ENCODE data around the gene SULT1A2. TPM values are rescaled to one million over a fixed set of nuclear protein-coding genes. Genes with fewer than 3 reads are reported as not detected.
"Not testable (repeated sequence)": the region's sequence is repeated elsewhere in the genome, so short reads cannot be mapped to it uniquely, and the experiment has no call there.

The SULT1A2 gene
- total and polyA plus RNA-seq, 7 donors: 0.09 to 1.5 (median 0.34) TPM; not detected in 2

- Histone ChIP-seq H3K27ac (no peak overlapping the region), H3K9me3 (no peaks in the 10 kb centered on the region), H3K4me1 (peaks cover 10% of the 10 kb centered on the region), H3K4me3 (peak overlapping the region; percentile 52), H3K27me3 (ENCODE audit: insufficient read depth in 3 of 3, low read length in 2 of 3) (no peaks in the 10 kb centered on the region), H3K36me3 (ENCODE audit: insufficient read depth in 1 of 2, low read depth in 1 of 2) (peaks cover 0 to 9% of the 10 kb centered on the region in 2 donors)
- DNase-seq (no peak), ATAC-seq (no peak)
- intact Hi-C loops (cut with DNase I): no loop called here
- 81 to 82% (median 82%) methylated on average over 10 of the region's 10 CpGs for WGBS, 3 donors
- no peak for TF ChIP-seq CTCF (IDR thresholded peaks at IDR 0.05)
These were observed 13.8 kb upstream of the SULT1A2 start for GRCh38 chr16:28610595-28611191.

GRCh38 chr16:28609631-28610594, 13.1 kb upstream of the SULT1A2 start, which contains the start of gene SULT1A1:
TSS of gene SULT1A1 (minus strand) at chr16:28610044. CDS start at chr16:28608855, 1,189 bp downstream.
- intact Hi-C loops (cut with DNase I): loop anchor here in 1 of 2 donors (5.0 kb wide), 1 partner anchor 38 kb away; no protein-coding TSS in a partner anchor
- 20 to 31% (median 27%) methylated on average over 11 of the region's 11 CpGs for WGBS, 3 donors
- no peak within 1 kb of the TSS for H3K27ac ChIP-seq

GRCh38 chr16:28608867-28609596, 12.2 kb upstream of the SULT1A2 start:
- peak in 2 of 4 donors; percentile 3 to 39 for ATAC-seq
- 76 to 78% (median 76%) methylated on average over 10 to 11 of the region's 11 CpGs for WGBS, 3 donors

More at GRCh38 chr16:28609631-28610594, 13.1 kb upstream of the SULT1A2 start, which contains the start of gene SULT1A1:
- H3K4me1 ChIP-seq: peaks cover 10% of the 10 kb centered on the region
- DNase-seq (peak; percentile 41 to 79), ATAC-seq (peak; percentile 55 to 78 (median 60))
- peak within 1 kb of the TSS; percentile 52 for H3K4me3 ChIP-seq
- H3K27me3 ChIP-seq (ENCODE audit: insufficient read depth in 3 of 3, low read length in 2 of 3): no peaks in the 10 kb centered on the region
- TF ChIP-seq CTCF (IDR thresholded peaks at IDR 0.05): no peak
- H3K9me3 ChIP-seq: no peaks in the 10 kb centered on the region
- H3K36me3 ChIP-seq (ENCODE audit: insufficient read depth in 1 of 2, low read depth in 1 of 2): peaks cover 0 to 9% of the 10 kb centered on the region in 2 donors

GRCh38 chr16:28608496-28608808, 11.6 kb upstream of the SULT1A2 start:
- not testable (repeated sequence) for H3K27me3 ChIP-seq (ENCODE audit: insufficient read depth in 3 of 3, low read length in 2 of 3); DNase-seq; H3K4me1 ChIP-seq; H3K36me3 ChIP-seq (ENCODE audit: insufficient read depth in 1 of 2, low read depth in 1 of 2); H3K4me3 ChIP-seq; H3K27ac ChIP-seq; H3K9me3 ChIP-seq; ATAC-seq
- WGBS, 3 donors: 94 to 100% (median 99%) methylated on average over 4 to 6 of the region's 7 CpGs
- intact Hi-C loops (cut with DNase I): loop anchor here in 1 of 2 donors (5.0 kb wide), 1 partner anchor 36 kb away; no protein-coding TSS in a partner anchor

More at GRCh38 chr16:28608867-28609596, 12.2 kb upstream of the SULT1A2 start:
- not testable (repeated sequence) for H3K4me1 ChIP-seq; H3K9me3 ChIP-seq; H3K27me3 ChIP-seq (ENCODE audit: insufficient read depth in 3 of 3, low read length in 2 of 3); H3K36me3 ChIP-seq (ENCODE audit: insufficient read depth in 1 of 2, low read depth in 1 of 2); H3K27ac ChIP-seq
- H3K4me3 ChIP-seq: peak overlapping the region; percentile 52
- intact Hi-C loops (cut with DNase I): loop anchor here in 1 of 2 donors (5.0 kb wide), 1 partner anchor 37 kb away; no protein-coding TSS in a partner anchor
- peak; percentile 37 to 74 for DNase-seq

- WGBS, 3 donors: 90 to 97% (median 95%) methylated on average over 8 to 10 of the region's 10 CpGs
- H3K4me1 ChIP-seq; H3K4me3 ChIP-seq; H3K27ac ChIP-seq; H3K27me3 ChIP-seq (ENCODE audit: insufficient read depth in 3 of 3, low read length in 2 of 3); H3K9me3 ChIP-seq; H3K36me3 ChIP-seq (ENCODE audit: insufficient read depth in 1 of 2, low read depth in 1 of 2); ATAC-seq; DNase-seq: not testable (repeated sequence)
- intact Hi-C loops (cut with DNase I): loop anchor here in 1 of 2 donors (5.0 kb wide), 1 partner anchor 36 kb away; no protein-coding TSS in a partner anchor
These were observed 11.0 kb upstream of the SULT1A2 start for GRCh38 chr16:28607681-28608495.
